ENCODE measurements around the gene GEMIN5. TPM values are rescaled to one million over a fixed set of nuclear protein-coding genes. Genes with fewer than 3 reads are reported as not detected.

GEMIN5 gene
- total RNA-seq, 2 donors from 2014 or later, result 6.5 to 12.1 TPM

GRCh38 chr5:154972476-154973080 is 34.6 kb upstream of the GEMIN5 start:
- Histone ChIP-seq H3K9me3 (no peaks in the 10 kb centered on the region), H3K36me3 (no peaks in the 10 kb centered on the region), H3K4me3 (no peak overlapping the region), H3K27me3 (no peaks in the 10 kb centered on the region), H3K9ac (ENCODE audit: low read depth in 2 of 2, low read length in 2 of 2) (no peak overlapping the region), H3K27ac (no peak overlapping the region), H3K4me1 (no peaks in the 10 kb centered on the region)
- no peak for DNase-seq
- TF ChIP-seq CTCF (IDR thresholded peaks at IDR 0.05), result no peak
- intact Hi-C loops (cut with DNase I), result no loop called here

- Histone ChIP-seq H3K9ac (ENCODE audit: low read depth in 2 of 2, low read length in 2 of 2) (no peak overlapping the region), H3K9me3 (no peaks in the 10 kb centered on the region), H3K27me3 (no peaks in the 10 kb centered on the region), H3K4me3 (no peak overlapping the region), H3K4me1 (no peaks in the 10 kb centered on the region), H3K27ac (no peak overlapping the region), H3K36me3 (no peaks in the 10 kb centered on the region)
- intact Hi-C loops (cut with DNase I), result no loop called here
- TF ChIP-seq CTCF (IDR thresholded peaks at IDR 0.05), result no peak
- DNase-seq, result no peak
These were observed 33.5 kb upstream of the GEMIN5 start for GRCh38 chr5:154971501-154971900.

GRCh38 chr5:154970759-154971158 is 32.7 kb upstream of the GEMIN5 start:
- H3K9me3 ChIP-seq, result no peaks in the 10 kb centered on the region
- H3K27ac ChIP-seq, result no peak overlapping the region
- no peak overlapping the region for H3K9ac ChIP-seq (ENCODE audit: low read depth in 2 of 2, low read length in 2 of 2)
- H3K4me1 ChIP-seq, result no peaks in the 10 kb centered on the region
- H3K27me3 ChIP-seq, result no peaks in the 10 kb centered on the region
- H3K4me3 ChIP-seq, result no peak overlapping the region
- no peaks in the 10 kb centered on the region for H3K36me3 ChIP-seq
- intact Hi-C loops (cut with DNase I), result no loop called here
- no peak for TF ChIP-seq CTCF (IDR thresholded peaks at IDR 0.05)
- DNase-seq, result no peak

- intact Hi-C loops (cut with DNase I), result no loop called here
- H3K4me1 ChIP-seq, result no peaks in the 10 kb centered on the region
- H3K36me3 ChIP-seq, result no peaks in the 10 kb centered on the region
- no peaks in the 10 kb centered on the region for H3K9me3 ChIP-seq
- no peak overlapping the region for H3K9ac ChIP-seq (ENCODE audit: low read depth in 2 of 2, low read length in 2 of 2)
- no peak overlapping the region for H3K27ac ChIP-seq
- no peak overlapping the region for H3K4me3 ChIP-seq
- DNase-seq, result no peak
- H3K27me3 ChIP-seq, result no peaks in the 10 kb centered on the region
- TF ChIP-seq CTCF (IDR thresholded peaks at IDR 0.05), result no peak
These were observed 30.9 kb upstream of the GEMIN5 start for GRCh38 chr5:154968953-154969352.

GRCh38 chr5:154967421-154968024 is 29.5 kb upstream of the GEMIN5 start:
- Histone ChIP-seq H3K27me3 (no peaks in the 10 kb centered on the region), H3K36me3 (no peaks in the 10 kb centered on the region), H3K9ac (ENCODE audit: low read depth in 2 of 2, low read length in 2 of 2) (no peak overlapping the region), H3K9me3 (no peaks in the 10 kb centered on the region), H3K4me3 (no peak overlapping the region), H3K4me1 (no peaks in the 10 kb centered on the region), H3K27ac (no peak overlapping the region)
- no peak for DNase-seq
- no peak for TF ChIP-seq CTCF (IDR thresholded peaks at IDR 0.05)
- intact Hi-C loops (cut with DNase I), result no loop called here

All from colonic mucosa (tissue), 4 donors.